T-helper 22 cell (primary cell): Measurements from ENCODE around the gene RNPEPL1.
"Not testable (repeated sequence)": the region's sequence is repeated elsewhere in the genome, so short reads cannot be mapped to it uniquely, and the experiment has no call there.

Source experiments
- DNase-seq: peaks from one replicate; pipeline ENCODE4 v3.0.0-alpha.2; 2020; ENCODE audit warnings: low read depth

The RNPEPL1 gene

GRCh38 chr2:240567872-240568677 is at the start of gene RNPEPL1:
RNPEPL1 (plus strand) TSS chr2:240568484; CDS start chr2:240568587, 103 bp downstream.
- peak; percentile 47 for DNase-seq

GRCh38 chr2:240518981-240519380 is 49.3 kb upstream of the RNPEPL1 start:
- DNase-seq: no peak

- no peak for DNase-seq
Observed at GRCh38 chr2:240519396-240520129, 48.7 kb upstream of the RNPEPL1 start.

- no peak for DNase-seq
Observed at GRCh38 chr2:240520130-240520973, 47.9 kb upstream of the RNPEPL1 start.

- no peak for DNase-seq
Observed at GRCh38 chr2:240520974-240521350, 47.3 kb upstream of the RNPEPL1 start.

GRCh38 chr2:240521885-240522284 is 46.4 kb upstream of the RNPEPL1 start:
- DNase-seq: not testable (repeated sequence)

- DNase-seq: no peak
Observed at GRCh38 chr2:240522406-240522805, 45.9 kb upstream of the RNPEPL1 start.

GRCh38 chr2:240523451-240524281 is 44.6 kb upstream of the RNPEPL1 start:
- DNase-seq: no peak

GRCh38 chr2:240524963-240525718 is 43.1 kb upstream of the RNPEPL1 start:
- no peak for DNase-seq

GRCh38 chr2:240525802-240526201 is 42.5 kb upstream of the RNPEPL1 start:
- no peak for DNase-seq

GRCh38 chr2:240526521-240526920 is 41.8 kb upstream of the RNPEPL1 start:
- DNase-seq: no peak

- DNase-seq: no peak
Observed at GRCh38 chr2:240527153-240527750, 41.0 kb upstream of the RNPEPL1 start.

GRCh38 chr2:240528406-240529040 is 39.8 kb upstream of the RNPEPL1 start:
- no peak for DNase-seq

GRCh38 chr2:240529344-240529999 is 38.8 kb upstream of the RNPEPL1 start:
- no peak for DNase-seq

- no peak for DNase-seq
Observed at GRCh38 chr2:240530181-240530580, 38.1 kb upstream of the RNPEPL1 start.

GRCh38 chr2:240531038-240531437 is 37.2 kb upstream of the RNPEPL1 start:
- DNase-seq: no peak

- no peak for DNase-seq
Observed at GRCh38 chr2:240532031-240532775, 36.1 kb upstream of the RNPEPL1 start.

GRCh38 chr2:240538031-240538780 is 30.1 kb upstream of the RNPEPL1 start:
- DNase-seq: no peak
